ENCODE data around the gene AK3. TPM values are rescaled to one million over a fixed set of nuclear protein-coding genes. Genes with fewer than 3 reads are reported as not detected.
"Not testable (repeated sequence)": the region's sequence is repeated elsewhere in the genome, so short reads cannot be mapped to it uniquely, and the experiment has no call there.

The AK3 gene
- total and polyA plus RNA-seq, 7 donors = 47.5 to 183 (median 111) TPM

- WGBS, 3 donors = 62 to 66% (median 64%) methylated on average over 5 of the region's 5 CpGs
- Histone ChIP-seq H3K36me3 (ENCODE audit: insufficient read depth in 1 of 2, low read depth in 1 of 2) (no peaks in the 10 kb centered on the region), H3K9me3 (no peaks in the 10 kb centered on the region), H3K27me3 (ENCODE audit: insufficient read depth in 3 of 3, low read length in 2 of 3) (no peaks in the 10 kb centered on the region), H3K4me1 (no peaks in the 10 kb centered on the region), H3K27ac (no peak overlapping the region), H3K4me3 (no peak overlapping the region)
- no peak for ATAC-seq
- no peak for TF ChIP-seq CTCF (IDR thresholded peaks at IDR 0.05)
- no peak for DNase-seq
- intact Hi-C loops (cut with DNase I) = loop anchor here in 1 of 2 donors (10.0 kb wide), 2 partner anchors 130 to 290 kb away; no protein-coding TSS in a partner anchor
Measured at GRCh38 chr9:4755026-4755609, 14.1 kb upstream of the AK3 start.

- not testable (repeated sequence) for H3K27me3 ChIP-seq (ENCODE audit: insufficient read depth in 3 of 3, low read length in 2 of 3); H3K4me3 ChIP-seq; H3K9me3 ChIP-seq; ATAC-seq; DNase-seq; H3K4me1 ChIP-seq; H3K36me3 ChIP-seq (ENCODE audit: insufficient read depth in 1 of 2, low read depth in 1 of 2); H3K27ac ChIP-seq
- intact Hi-C loops (cut with DNase I) = loop anchor here in 1 of 2 donors (10.0 kb wide), 2 partner anchors 130 to 290 kb away; no protein-coding TSS in a partner anchor
Measured at GRCh38 chr9:4754530-4754929, 13.5 kb upstream of the AK3 start.

- Histone ChIP-seq H3K36me3 (ENCODE audit: insufficient read depth in 1 of 2, low read depth in 1 of 2) (no peaks in the 10 kb centered on the region), H3K27ac (no peak overlapping the region), H3K9me3 (no peaks in the 10 kb centered on the region), H3K27me3 (ENCODE audit: insufficient read depth in 3 of 3, low read length in 2 of 3) (no peaks in the 10 kb centered on the region), H3K4me3 (no peak overlapping the region), H3K4me1 (no peaks in the 10 kb centered on the region)
- WGBS, 3 donors = 32 to 44% (median 38%) methylated on average over 8 of the region's 8 CpGs
- DNase-seq (no peak), ATAC-seq (peak; percentile 20 to 62 (median 38))
- TF ChIP-seq CTCF (IDR thresholded peaks at IDR 0.05) = peak; percentile 55
- intact Hi-C loops (cut with DNase I) = loop anchor here in 1 of 2 donors (10.0 kb wide), 2 partner anchors 135 to 295 kb away; no protein-coding TSS in a partner anchor
Measured at GRCh38 chr9:4750023-4750673, 9.1 kb upstream of the AK3 start.

GRCh38 chr9:4748612-4749011, 7.6 kb upstream of the AK3 start:
- ATAC-seq (peak; percentile 82 to 94 (median 88)), DNase-seq (no peak)
- Histone ChIP-seq H3K27me3 (ENCODE audit: insufficient read depth in 3 of 3, low read length in 2 of 3) (no peaks in the 10 kb centered on the region), H3K36me3 (ENCODE audit: insufficient read depth in 1 of 2, low read depth in 1 of 2) (no peaks in the 10 kb centered on the region), H3K27ac (no peak overlapping the region), H3K4me3 (no peak overlapping the region), H3K4me1 (no peaks in the 10 kb centered on the region), H3K9me3 (no peaks in the 10 kb centered on the region)
- intact Hi-C loops (cut with DNase I) = loop anchor here in 1 of 2 donors (10.0 kb wide), 1 partner anchor 686 kb away; the partner anchor contains the start of gene PLGRKT
- 47 to 83% (median 69%) methylated on average over 5 of the region's 5 CpGs for WGBS, 3 donors
- TF ChIP-seq CTCF (IDR thresholded peaks at IDR 0.05) = no peak

GRCh38 chr9:4746278-4747030, 5.5 kb upstream of the AK3 start:
- Histone ChIP-seq H3K27ac (no peak overlapping the region), H3K27me3 (ENCODE audit: insufficient read depth in 3 of 3, low read length in 2 of 3) (no peaks in the 10 kb centered on the region), H3K4me3 (no peak overlapping the region), H3K9me3 (no peaks in the 10 kb centered on the region), H3K4me1 (no peaks in the 10 kb centered on the region), H3K36me3 (ENCODE audit: insufficient read depth in 1 of 2, low read depth in 1 of 2) (no peaks in the 10 kb centered on the region)
- no peak for ATAC-seq
- intact Hi-C loops (cut with DNase I) = loop anchor here in 1 of 2 donors (10.0 kb wide), 1 partner anchor 688 kb away; the partner anchor contains the start of gene PLGRKT
- DNase-seq = no peak
- no peak for TF ChIP-seq CTCF (IDR thresholded peaks at IDR 0.05)
- WGBS, 3 donors = 85 to 93% (median 89%) methylated on average over 2 of the region's 2 CpGs

All from psoas muscle (tissue), 8 donors.